HepG2 (cell line): ENCODE measurements around the gene CD151. TPM values are rescaled to one million over a fixed set of nuclear protein-coding genes. Genes with fewer than 3 reads are reported as not detected.

Source experiments
- ATAC-seq: fragments of 200-7000 bp; cut with Tn5 transposase; 3 replicates; pipeline ENCODE4 v1.9.1; 2020; ENCODE audit warnings: mild to moderate bottlenecking, moderate library complexity
- BruUV-seq: library from RNA; stranded (reverse); fragments of 400-500 nt; replicated peaks from 2 replicates; lab custom pipeline; 2021; lab: Mats Ljungman, UMichigan
- CTCF ChIA-PET: fragments of 300-600 bp; formaldehyde crosslinking; extraction: SDS; loops from one replicate; lab custom pipeline; 2021; ENCODE audit warnings: low total read pairs, inconsistent platforms, low intra/inter-chr PET ratio; lab: Yijun Ruan, JAX
- POLR2A ChIA-PET: fragments of 350-600 bp; sonication (Branson Sonifier 250); formaldehyde crosslinking; loops from one replicate; lab custom pipeline; 2020; ENCODE audit warnings: antibody characterized with exemption, inconsistent platforms; lab: Yijun Ruan, JAX
- DNase-seq: peaks from one replicate; pipeline ENCODE4 v3.0.0-alpha.2; 2015; ENCODE audit warnings: low spot score
- FAIRE-seq: peaks from 3 replicates; lab custom pipeline; 2011; peaks lifted over from hg19 to GRCh38; lab: Jason Lieb, UNC
- H2AFZ ChIP-seq: one replicate; pipeline ENCODE4 v1.6.1; 2011; ENCODE audit warnings: low read length, inconsistent platforms
- H3K27ac ChIP-seq: fragments of 300-600 bp; 3 replicates; pipeline ENCODE4 v1.8.0; 2011; ENCODE audit warnings: mixed run types, mild to moderate bottlenecking, mixed read lengths, low read length, inconsistent platforms; ENCODE audit not compliant: insufficient read depth; ENCODE audit errors: extremely low read length
- H3K27me3 ChIP-seq, 2 experiments: fragments of 200-600 bp in 1 of 2; 2 replicates in 1 of 2; 3 replicates in 1 of 2; pipeline versions ENCODE4 v1.6.0 to v1.8.0; 2011; ENCODE audit warnings: low read length in 2 of 2, mild to moderate bottlenecking in 2 of 2, moderate library complexity in 2 of 2, inconsistent platforms in 1 of 2; ENCODE audit not compliant: insufficient read depth in 2 of 2, control insufficient read depth in 1 of 2
- H3K36me3 ChIP-seq, 2 experiments: fragments of 200-600 bp in 1 of 2; replicated peaks in 1 of 2; 2 replicates in 1 of 2; 3 replicates in 1 of 2; pipeline versions ENCODE4 v1.5.1 to v1.8.0; 2011; ENCODE audit warnings: low read length in 2 of 2, inconsistent platforms in 1 of 2; ENCODE audit not compliant: insufficient read depth in 2 of 2, control insufficient read depth in 1 of 2
- H3K4me1 ChIP-seq: 2 replicates; pipeline ENCODE4 v1.5.1; 2012; ENCODE audit warnings: low read length, inconsistent platforms; ENCODE audit not compliant: insufficient read depth
- H3K4me2 ChIP-seq: 2 replicates; pipeline ENCODE4 v1.6.0; 2011; ENCODE audit warnings: low read depth, low read length, inconsistent platforms
- H3K4me3 ChIP-seq, 3 experiments: fragments of 200-600 bp in 1 of 3; sonication (generic), shearing (Covaris generic) in 1 of 3; replicated peaks in 1 of 3; 2 replicates each; pipeline ENCODE4 v1.5.1; 2011 to 2016; ENCODE audit warnings: low read length in 3 of 3, inconsistent platforms in 2 of 3, low read depth in 2 of 3, mild to moderate bottlenecking in 2 of 3, control low read depth in 1 of 3, mixed read lengths in 1 of 3; ENCODE audit not compliant: insufficient read depth in 1 of 3
- H3K79me2 ChIP-seq: one replicate; pipeline ENCODE4 v1.6.1; 2011; ENCODE audit warnings: low read length, inconsistent platforms; ENCODE audit not compliant: insufficient read depth
- H3K9ac ChIP-seq: 2 replicates; pipeline ENCODE4 v1.6.0; 2011; ENCODE audit warnings: mild to moderate bottlenecking, low read depth, low read length, inconsistent platforms; ENCODE audit not compliant: insufficient read depth
- H3K9me3 ChIP-seq: 2 replicates; pipeline ENCODE4 v1.5.1; 2012; ENCODE audit warnings: mild to moderate bottlenecking, low read length
- H4K20me1 ChIP-seq: 2 replicates; pipeline ENCODE4 v1.6.0; 2011; ENCODE audit warnings: inconsistent platforms, mild to moderate bottlenecking, low read length, moderate library complexity; ENCODE audit not compliant: insufficient read depth
- BHLHE40 ChIP-seq: IDR thresholded peaks from 2 replicates; pipeline ENCODE4 v1.6.1; 2011; ENCODE audit warnings: low read length, improper control_type of control experiment
- HNRNPLL ChIP-seq: fragments of 200-400 bp; formaldehyde crosslinking; IDR thresholded peaks from 2 replicates; pipeline ENCODE4 v1.6.1; 2017; ENCODE audit warnings: mild to moderate bottlenecking, low read depth, low read length; ENCODE audit not compliant: poor library complexity, severe bottlenecking
- MTA3 ChIP-seq: sonication (generic); formaldehyde crosslinking; IDR thresholded peaks from 2 replicates; pipeline ENCODE4 v1.4.0; 2020; ENCODE audit warnings: missing genetic modification reagents
- ZNF563 ChIP-seq: sonication (generic); formaldehyde crosslinking; IDR thresholded peaks from 2 replicates; pipeline ENCODE4 v1.8.0; 2022; ENCODE audit warnings: mild to moderate bottlenecking, moderate library complexity, missing genetic modification reagents
- WGBS: methylation state at CpG from one replicate; pipeline ENCODE4 v1.1.6; 2017; ENCODE audit warnings: low lambda C conversion rate; 5-methylcytosine and 5-hydroxymethylcytosine counted together
- in situ Hi-C: cut with HindIII; loops from 2 replicates; pipeline ENCODE4 v1.10.0; 2017; ENCODE audit warnings: low pct_unique_long_range_greater_than_20kb; ENCODE audit not compliant: extremely low pct_ligation_motif_present
- intact Hi-C: fragments of 100-400 bp; cut with micrococcal nuclease; formaldehyde crosslinking; loops from one replicate; pipeline ENCODE4 v1.10.0; 2022; ENCODE audit not compliant: unreplicated experiment
- polyA plus RNA-seq, 8 experiments: library from polyadenylated mRNA; depleted of rRNA in 3 of 8; stranded (reverse) in 7 of 8; unstranded in 1 of 8; fragments of >200 nt; fragmentation: Illumina TruSeq in 4 of 8; extraction: Trizol in 4 of 8; gene quantifications; 2 replicates each; pipeline versions ENCODE4 v1.2.1 to v1.2.3, GENCODE V29; 2011 to 2016; ENCODE audit warnings: low read depth in 4 of 8, missing spikeins in 1 of 8, mixed read lengths in 1 of 8; ENCODE audit not compliant: insufficient read depth in 1 of 8
- total RNA-seq, 5 experiments: library from RNA; depleted of rRNA; stranded (reverse); fragments of >200 nt; fragmentation: Illumina TruSeq; extraction: Trizol; gene quantifications; 2 replicates each; pipeline ENCODE4 v1.2.3, GENCODE V29; 2016; ENCODE audit warnings: low read depth in 1 of 5
- TF ChIP-seq, protein P1 (sequence below): sonication (generic); formaldehyde crosslinking; IDR thresholded peaks from 2 replicates; pipeline ENCODE4 v1.8.0; 2023; ENCODE audit warnings: mild to moderate bottlenecking, missing genetic modification reagents
- TF ChIP-seq, protein P2 (sequence below): sonication (generic); formaldehyde crosslinking; IDR thresholded peaks from 2 replicates; pipeline ENCODE4 v1.9.0; 2022; ENCODE audit warnings: missing genetic modification reagents, mild to moderate bottlenecking, borderline replicate concordance
- TF ChIP-seq, protein P3 (sequence below): sonication (generic); formaldehyde crosslinking; IDR thresholded peaks from 2 replicates; pipeline ENCODE4 v1.4.0; 2020; ENCODE audit warnings: missing genetic modification reagents
- TF ChIP-seq, protein P4 (sequence below): sonication (generic); formaldehyde crosslinking; IDR thresholded peaks from 2 replicates; pipeline ENCODE4 v1.4.0; 2020; ENCODE audit warnings: mild to moderate bottlenecking, missing genetic modification reagents, borderline replicate concordance

CD151 gene
- total and polyA plus RNA-seq, 2 of the 13 experiments (the other 11 are each of a cell fraction or from before 2014, with no cell fraction given): 125 to 197 TPM

DNA sequence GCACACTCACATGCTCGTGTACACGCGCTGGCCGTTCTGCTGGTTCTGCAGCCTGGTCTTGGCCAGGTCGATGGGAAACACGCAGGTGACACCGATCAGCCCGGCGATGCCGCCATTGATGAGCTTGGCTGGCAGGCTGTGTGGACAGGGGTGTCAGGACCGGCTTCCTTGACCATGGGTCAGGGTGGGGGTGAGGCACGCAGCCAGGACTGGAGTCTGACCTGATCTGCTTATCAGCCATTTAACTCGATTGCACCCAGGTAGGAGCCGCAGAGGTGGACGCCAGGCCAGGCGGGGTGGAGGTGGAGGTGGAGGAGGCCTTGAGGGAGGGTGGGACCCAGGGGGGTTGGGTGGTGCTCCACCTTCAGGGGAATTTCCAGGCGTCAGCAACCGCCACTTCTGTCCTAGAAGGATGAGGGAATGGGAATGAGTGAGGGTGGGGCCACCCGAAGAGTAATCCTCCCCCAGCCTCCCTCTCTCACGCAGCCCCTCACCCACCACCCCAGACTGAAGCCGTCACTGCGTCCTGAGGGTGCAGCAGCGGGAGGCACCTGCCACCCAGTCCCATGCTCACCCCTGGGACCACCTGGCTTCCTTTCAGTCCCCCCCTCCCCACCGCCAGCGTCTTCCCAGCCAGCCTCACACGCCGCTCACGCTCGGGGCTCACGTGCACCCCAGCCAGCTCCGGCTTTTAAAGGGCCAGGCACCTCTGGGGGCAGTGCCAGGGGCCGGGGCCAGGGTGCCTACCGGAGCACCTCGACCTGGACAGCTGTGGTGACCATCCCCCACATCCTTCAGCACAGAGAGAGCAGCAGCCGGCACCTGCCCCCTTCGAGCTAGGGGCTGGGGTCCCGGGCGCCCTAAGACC, 37.8 kb upstream of the CD151 start:
- Histone ChIP-seq H3K79me2 (peaks cover 4% of the 10 kb centered on the region), H3K27me3 (no peaks in the 10 kb centered on the region; a peak in 1 of 5 replicates), H3K4me3 (peak overlapping the region; percentile 83 to 97 (median 94); a peak in 5 of 6 replicates), H3K9ac (peak overlapping the region; percentile 77; the same call in 1 of the 2 replicates), H3K9me3 (no peaks in the 10 kb centered on the region), H3K36me3 (no peaks in the 10 kb centered on the region; a peak in 1 of 5 replicates), H4K20me1 (no peaks in the 10 kb centered on the region), H3K4me2 (peak overlapping the region; percentile 93), H2AFZ (no peak overlapping the region), H3K27ac (no peak overlapping the region), H3K4me1 (no peaks in the 10 kb centered on the region)
- ChIA-PET CTCF (no interaction called here), POLR2A (interaction anchor here (0.9 to 5.3 kb wide), 8 partner anchors 11 to 897 kb away, joined by 4 to 44 read pairs (median 16); partner anchors contain the start of genes DEAF1, GATD1, PIDD1 and PNPLA2)
- FAIRE-seq (no peak), ATAC-seq (no peak), DNase-seq (no peak)
- BruUV-seq: no TSS peak
- in situ Hi-C loops: no loop called here
- 85% methylated on average over 30 of the region's 38 CpGs for WGBS
- TF ChIP-seq, protein P1, sequence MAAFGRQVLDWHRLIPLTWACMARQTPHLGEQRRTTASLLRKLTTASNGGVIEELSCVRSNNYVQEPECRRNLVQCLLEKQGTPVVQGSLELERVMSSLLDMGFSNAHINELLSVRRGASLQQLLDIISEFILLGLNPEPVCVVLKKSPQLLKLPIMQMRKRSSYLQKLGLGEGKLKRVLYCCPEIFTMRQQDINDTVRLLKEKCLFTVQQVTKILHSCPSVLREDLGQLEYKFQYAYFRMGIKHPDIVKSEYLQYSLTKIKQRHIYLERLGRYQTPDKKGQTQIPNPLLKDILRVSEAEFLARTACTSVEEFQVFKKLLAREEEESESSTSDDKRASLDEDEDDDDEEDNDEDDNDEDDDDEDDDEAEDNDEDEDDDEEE (CRISPR knock-in tag): no peak
- TF ChIP-seq, protein P2, sequence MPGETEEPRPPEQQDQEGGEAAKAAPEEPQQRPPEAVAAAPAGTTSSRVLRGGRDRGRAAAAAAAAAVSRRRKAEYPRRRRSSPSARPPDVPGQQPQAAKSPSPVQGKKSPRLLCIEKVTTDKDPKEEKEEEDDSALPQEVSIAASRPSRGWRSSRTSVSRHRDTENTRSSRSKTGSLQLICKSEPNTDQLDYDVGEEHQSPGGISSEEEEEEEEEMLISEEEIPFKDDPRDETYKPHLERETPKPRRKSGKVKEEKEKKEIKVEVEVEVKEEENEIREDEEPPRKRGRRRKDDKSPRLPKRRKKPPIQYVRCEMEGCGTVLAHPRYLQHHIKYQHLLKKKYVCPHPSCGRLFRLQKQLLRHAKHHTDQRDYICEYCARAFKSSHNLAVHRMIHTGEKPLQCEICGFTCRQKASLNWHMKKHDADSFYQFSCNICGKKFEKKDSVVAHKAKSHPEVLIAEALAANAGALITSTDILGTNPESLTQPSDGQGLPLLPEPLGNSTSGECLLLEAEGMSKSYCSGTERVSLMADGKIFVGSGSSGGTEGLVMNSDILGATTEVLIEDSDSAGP (CRISPR knock-in tag): peak; percentile 92
- peak; percentile 50; the same call in 1 of the 2 replicates for TF ChIP-seq BHLHE40
- TF ChIP-seq, protein P3, sequence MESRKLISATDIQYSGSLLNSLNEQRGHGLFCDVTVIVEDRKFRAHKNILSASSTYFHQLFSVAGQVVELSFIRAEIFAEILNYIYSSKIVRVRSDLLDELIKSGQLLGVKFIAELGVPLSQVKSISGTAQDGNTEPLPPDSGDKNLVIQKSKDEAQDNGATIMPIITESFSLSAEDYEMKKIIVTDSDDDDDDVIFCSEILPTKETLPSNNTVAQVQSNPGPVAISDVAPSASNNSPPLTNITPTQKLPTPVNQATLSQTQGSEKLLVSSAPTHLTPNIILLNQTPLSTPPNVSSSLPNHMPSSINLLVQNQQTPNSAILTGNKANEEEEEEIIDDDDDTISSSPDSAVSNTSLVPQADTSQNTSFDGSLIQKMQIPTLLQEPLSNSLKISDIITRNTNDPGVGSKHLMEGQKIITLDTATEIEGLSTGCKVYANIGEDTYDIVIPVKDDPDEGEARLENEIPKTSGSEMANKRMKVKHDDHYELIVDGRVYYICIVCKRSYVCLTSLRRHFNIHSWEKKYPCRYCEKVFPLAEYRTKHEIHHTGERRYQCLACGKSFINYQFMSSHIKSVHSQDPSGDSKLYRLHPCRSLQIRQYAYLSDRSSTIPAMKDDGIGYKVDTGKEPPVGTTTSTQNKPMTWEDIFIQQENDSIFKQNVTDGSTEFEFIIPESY (CRISPR knock-in tag): 0 out of 2 replicates have a peak, but pooled peaks have one; percentile 11
- peak; percentile 11 for TF ChIP-seq HNRNPLL
- TF ChIP-seq, protein P4, sequence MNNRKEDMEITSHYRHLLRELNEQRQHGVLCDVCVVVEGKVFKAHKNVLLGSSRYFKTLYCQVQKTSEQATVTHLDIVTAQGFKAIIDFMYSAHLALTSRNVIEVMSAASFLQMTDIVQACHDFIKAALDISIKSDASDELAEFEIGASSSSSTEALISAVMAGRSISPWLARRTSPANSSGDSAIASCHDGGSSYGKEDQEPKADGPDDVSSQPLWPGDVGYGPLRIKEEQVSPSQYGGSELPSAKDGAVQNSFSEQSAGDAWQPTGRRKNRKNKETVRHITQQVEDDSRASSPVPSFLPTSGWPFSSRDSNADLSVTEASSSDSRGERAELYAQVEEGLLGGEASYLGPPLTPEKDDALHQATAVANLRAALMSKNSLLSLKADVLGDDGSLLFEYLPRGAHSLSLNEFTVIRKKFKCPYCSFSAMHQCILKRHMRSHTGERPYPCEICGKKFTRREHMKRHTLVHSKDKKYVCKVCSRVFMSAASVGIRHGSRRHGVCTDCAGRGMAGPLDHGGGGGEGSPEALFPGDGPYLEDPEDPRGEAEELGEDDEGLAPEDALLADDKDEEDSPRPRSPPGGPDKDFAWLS (CRISPR knock-in tag): no peak
- TF ChIP-seq MTA3: no peak
- TF ChIP-seq ZNF563: no peak
- intact Hi-C loops: no loop called here
